GM18858 (cell line): Measurements from ENCODE around the gene SPECC1.
"Not testable (repeated sequence)": the region's sequence is repeated elsewhere in the genome, so short reads cannot be mapped to it uniquely, and the experiment has no call there.

Experiments used
- ATAC-seq: cut with Tn5 transposase; IDR thresholded peaks from one replicate; pipeline ENCODE4 v1.9.1; 2021; ENCODE audit not compliant: unreplicated experiment

The SPECC1 gene

GRCh38 chr17:20259668-20260067 lies 250.5 kb downstream of the SPECC1 start:
- no peak for ATAC-seq

GRCh38 chr17:20260268-20260667 lies 251.1 kb downstream of the SPECC1 start:
- no peak for ATAC-seq

- ATAC-seq: no peak
Observed at GRCh38 chr17:20262226-20263114, 253.3 kb downstream of the SPECC1 start.

- ATAC-seq: not testable (repeated sequence)
Observed at GRCh38 chr17:20263115-20263433, 253.9 kb downstream of the SPECC1 start.

- ATAC-seq: no peak
Observed at GRCh38 chr17:20263595-20263994, 254.4 kb downstream of the SPECC1 start.

- no peak for ATAC-seq
Observed at GRCh38 chr17:20264996-20265395, 255.8 kb downstream of the SPECC1 start.

GRCh38 chr17:20266806-20267458 lies 257.8 kb downstream of the SPECC1 start:
- no peak for ATAC-seq

- no peak for ATAC-seq
Observed at GRCh38 chr17:20267459-20267842, 258.3 kb downstream of the SPECC1 start.

GRCh38 chr17:20270369-20270768 lies 261.2 kb downstream of the SPECC1 start:
- ATAC-seq: no peak

GRCh38 chr17:20271011-20271610 lies 262.0 kb downstream of the SPECC1 start:
- ATAC-seq: no peak

GRCh38 chr17:20273741-20274500 lies 264.8 kb downstream of the SPECC1 start:
- ATAC-seq: no peak

- ATAC-seq: no peak
Observed at GRCh38 chr17:20275653-20276052, 266.5 kb downstream of the SPECC1 start.

GRCh38 chr17:20276421-20276820 lies 267.3 kb downstream of the SPECC1 start:
- ATAC-seq: no peak

GRCh38 chr17:20278805-20279204 lies 269.6 kb downstream of the SPECC1 start:
- no peak for ATAC-seq

- ATAC-seq: no peak
Observed at GRCh38 chr17:20279631-20280030, 270.5 kb downstream of the SPECC1 start.

- ATAC-seq: no peak
Observed at GRCh38 chr17:20280051-20280450, 270.9 kb downstream of the SPECC1 start.

- ATAC-seq: no peak
Observed at GRCh38 chr17:20280851-20281250, 271.7 kb downstream of the SPECC1 start.

- no peak for ATAC-seq
Observed at GRCh38 chr17:20281860-20282259, 272.7 kb downstream of the SPECC1 start.

GRCh38 chr17:20282526-20283308 lies 273.6 kb downstream of the SPECC1 start:
- ATAC-seq: no peak

- ATAC-seq: no peak
Observed at GRCh38 chr17:20284022-20284421, 274.9 kb downstream of the SPECC1 start.
